NCI-H2081 treated with DMSO at 0.1 percent for 48 hours (cell line): ENCODE data around the gene MAGI2.

Source experiments
- DNase-seq: peaks from one replicate; lab custom pipeline; 2025; lab: John Stamatoyannopoulos, UW

The MAGI2 gene

GRCh38 chr7:78906735-78907134, 546.7 kb downstream of the MAGI2 start:
- DNase-seq: no peak

- DNase-seq: no peak
Observed at GRCh38 chr7:78905436-78905835, 548.0 kb downstream of the MAGI2 start.

- DNase-seq: no peak
Observed at GRCh38 chr7:78904983-78905382, 548.5 kb downstream of the MAGI2 start.

- no peak for DNase-seq
Observed at GRCh38 chr7:78901566-78901965, 551.9 kb downstream of the MAGI2 start.

- no peak for DNase-seq
Observed at GRCh38 chr7:78900806-78901205, 552.7 kb downstream of the MAGI2 start.

- DNase-seq: no peak
Observed at GRCh38 chr7:78895393-78895792, 558.1 kb downstream of the MAGI2 start.

GRCh38 chr7:78879206-78879605, 574.3 kb downstream of the MAGI2 start:
- DNase-seq: no peak

- no peak for DNase-seq
Observed at GRCh38 chr7:78873117-78873516, 580.4 kb downstream of the MAGI2 start.

GRCh38 chr7:78864339-78864738, 589.1 kb downstream of the MAGI2 start:
- DNase-seq: no peak

GRCh38 chr7:78863281-78863680, 590.2 kb downstream of the MAGI2 start:
- DNase-seq: no peak

GRCh38 chr7:78862411-78862900, 591.0 kb downstream of the MAGI2 start:
- DNase-seq: no peak

- no peak for DNase-seq
Observed at GRCh38 chr7:78852951-78853350, 600.5 kb downstream of the MAGI2 start.

GRCh38 chr7:78850093-78850740, 603.2 kb downstream of the MAGI2 start:
- no peak for DNase-seq

GRCh38 chr7:78845155-78845554, 608.3 kb downstream of the MAGI2 start:
- no peak for DNase-seq

GRCh38 chr7:78842068-78842467, 611.4 kb downstream of the MAGI2 start:
- DNase-seq: no peak

GRCh38 chr7:78835897-78836296, 617.6 kb downstream of the MAGI2 start:
- DNase-seq: no peak

- no peak for DNase-seq
Observed at GRCh38 chr7:78828317-78828716, 625.1 kb downstream of the MAGI2 start.

GRCh38 chr7:78803501-78804127, 649.9 kb downstream of the MAGI2 start:
- no peak for DNase-seq

- no peak for DNase-seq
Observed at GRCh38 chr7:78794101-78794500, 659.4 kb downstream of the MAGI2 start.

- no peak for DNase-seq
Observed at GRCh38 chr7:78792624-78793023, 660.8 kb downstream of the MAGI2 start.

- no peak for DNase-seq
Observed at GRCh38 chr7:78792006-78792405, 661.5 kb downstream of the MAGI2 start.

- DNase-seq: no peak
Observed at GRCh38 chr7:78788464-78788863, 665.0 kb downstream of the MAGI2 start.

- no peak for DNase-seq
Observed at GRCh38 chr7:78787854-78788253, 665.6 kb downstream of the MAGI2 start.

GRCh38 chr7:78786055-78786454, 667.4 kb downstream of the MAGI2 start:
- no peak for DNase-seq
